Caco-2 (cell line): Measurements from ENCODE around the gene GALNT18. TPM values are rescaled to one million over a fixed set of nuclear protein-coding genes. Genes with fewer than 3 reads are reported as not detected.

ENCODE experiments used
- BruUV-seq: library from RNA; stranded (reverse); fragments of 400-500 nt; replicated peaks from 2 replicates; lab custom pipeline; 2021; lab: Mats Ljungman, UMichigan
- CTCF ChIA-PET: fragments of 300-600 bp; sonication (Branson Sonifier 250); formaldehyde crosslinking; loops from one replicate; lab custom pipeline; 2022; ENCODE audit warnings: antibody characterized with exemption; lab: Charles Lee
- POLR2A ChIA-PET: fragments of 300-600 bp; sonication (Branson Sonifier 250); formaldehyde crosslinking; loops from one replicate; lab custom pipeline; 2022; ENCODE audit warnings: antibody characterized with exemption; lab: Charles Lee
- DNase-seq, 2 experiments: peaks; one replicate each; pipeline versions ENCODE4 v3.0.0 to v3.0.0-alpha.2; 2020 to 2022
- H3K27me3 ChIP-seq: replicated peaks from 2 replicates; pipeline ENCODE4 v1.6.0; 2011; ENCODE audit warnings: low read length; ENCODE audit not compliant: control insufficient read depth, insufficient read depth
- H3K36me3 ChIP-seq: 2 replicates; pipeline ENCODE4 v1.5.1; 2011; ENCODE audit warnings: low read length; ENCODE audit not compliant: control insufficient read depth, insufficient read depth
- H3K4me1 ChIP-seq: fragments of 250-450 bp; sonication (Bioruptor Pico); 2 replicates; pipeline ENCODE4 v1.5.1; 2020; ENCODE audit warnings: mild to moderate bottlenecking
- H3K4me3 ChIP-seq: 2 replicates; pipeline ENCODE4 v1.5.1; 2011; ENCODE audit warnings: low read depth, mild to moderate bottlenecking, control low read depth, low read length
- H3K9me3 ChIP-seq: fragments of 250-450 bp; sonication (Bioruptor Pico); 2 replicates; pipeline ENCODE4 v1.5.1; 2020; ENCODE audit warnings: mild to moderate bottlenecking, moderate library complexity
- H3K27ac Mint-ChIP-seq: one replicate; pipeline ENCODE4 v1.8.0; 2022; ENCODE audit warnings: mixed read lengths; ENCODE audit not compliant: unreplicated experiment
- H3K27me3 Mint-ChIP-seq: one replicate; pipeline ENCODE4 v1.8.0; 2022; ENCODE audit warnings: mixed read lengths; ENCODE audit not compliant: insufficient read depth, unreplicated experiment
- H3K36me3 Mint-ChIP-seq: one replicate; pipeline ENCODE4 v1.8.0; 2022; ENCODE audit warnings: mild to moderate bottlenecking, mixed read lengths; ENCODE audit not compliant: insufficient read depth, unreplicated experiment
- H3K4me1 Mint-ChIP-seq: one replicate; pipeline ENCODE4 v1.8.0; 2022; ENCODE audit warnings: low read depth, mixed read lengths; ENCODE audit not compliant: unreplicated experiment
- H3K4me3 Mint-ChIP-seq: one replicate; pipeline ENCODE4 v1.8.0; 2022; ENCODE audit warnings: mild to moderate bottlenecking, moderate library complexity, mixed read lengths; ENCODE audit not compliant: unreplicated experiment
- H3K9me3 Mint-ChIP-seq: one replicate; pipeline ENCODE4 v1.8.0; 2022; ENCODE audit warnings: mixed read lengths; ENCODE audit not compliant: unreplicated experiment
- intact Hi-C: fragments of 100-400 bp; cut with micrococcal nuclease; formaldehyde crosslinking; loops from one replicate; pipeline ENCODE4 v1.10.0; 2022; ENCODE audit not compliant: unreplicated experiment
- total RNA-seq: library from RNA; stranded (reverse); gene quantifications from 2 replicates; pipeline ENCODE4 v1.2.3, GENCODE V29; 2022
- TF ChIP-seq, protein P1 (sequence below), 2 experiments: fragments of 200-600 bp in 1 of 2; IDR thresholded peaks; 1 replicate in 1 of 2; 2 replicates in 1 of 2; pipeline versions ENCODE4 v1.5.1 to v1.8.0; 2011 to 2022; ENCODE audit warnings: antibody characterized with exemption in 1 of 2, control low read depth in 1 of 2, inconsistent platforms in 1 of 2, low read depth in 1 of 2, low read length in 1 of 2, mild to moderate bottlenecking in 1 of 2, moderate library complexity in 1 of 2; ENCODE audit not compliant: insufficient read depth in 1 of 2, severe bottlenecking in 1 of 2, unreplicated experiment in 1 of 2

Gene GALNT18
- total RNA-seq, 1 experiment from 2014 or later: 0.43 TPM

DNA sequence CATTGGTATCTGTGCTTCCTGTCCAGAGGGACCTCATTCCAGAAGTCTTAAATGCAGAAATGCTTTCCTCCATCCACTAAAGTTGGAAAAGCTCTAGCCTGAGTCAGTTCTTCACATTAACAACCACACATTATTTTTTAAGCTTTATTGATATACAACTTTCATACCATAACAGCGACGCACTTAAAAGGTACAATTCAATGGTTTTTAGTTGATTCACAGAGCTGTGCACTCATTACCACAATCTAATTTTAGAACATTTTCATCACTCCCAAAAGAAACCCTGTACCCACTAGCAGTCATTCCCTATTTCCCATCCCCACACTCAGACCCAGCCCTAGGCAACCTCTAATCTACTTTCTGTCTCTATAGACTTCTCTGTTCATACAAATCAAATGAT lies 27.6 kb downstream of the GALNT18 start:
- CTCF ChIA-PET: no interaction called here
- no peaks in the 10 kb centered on the region for H3K36me3 ChIP-seq
- POLR2A ChIA-PET: no interaction called here
- no peaks in the 10 kb centered on the region for H3K4me1 ChIP-seq
- no peak overlapping the region for H3K4me3 ChIP-seq
- intact Hi-C loops: no loop called here
- no peaks in the 10 kb centered on the region for H3K27me3 ChIP-seq
- no peaks in the 10 kb centered on the region for H3K4me1 Mint-ChIP-seq
- no peaks in the 10 kb centered on the region for H3K36me3 Mint-ChIP-seq
- H3K27me3 Mint-ChIP-seq: peaks cover 25% of the 10 kb centered on the region
- no peaks in the 10 kb centered on the region for H3K9me3 Mint-ChIP-seq
- no peak overlapping the region for H3K27ac Mint-ChIP-seq
- TF ChIP-seq, protein P1, sequence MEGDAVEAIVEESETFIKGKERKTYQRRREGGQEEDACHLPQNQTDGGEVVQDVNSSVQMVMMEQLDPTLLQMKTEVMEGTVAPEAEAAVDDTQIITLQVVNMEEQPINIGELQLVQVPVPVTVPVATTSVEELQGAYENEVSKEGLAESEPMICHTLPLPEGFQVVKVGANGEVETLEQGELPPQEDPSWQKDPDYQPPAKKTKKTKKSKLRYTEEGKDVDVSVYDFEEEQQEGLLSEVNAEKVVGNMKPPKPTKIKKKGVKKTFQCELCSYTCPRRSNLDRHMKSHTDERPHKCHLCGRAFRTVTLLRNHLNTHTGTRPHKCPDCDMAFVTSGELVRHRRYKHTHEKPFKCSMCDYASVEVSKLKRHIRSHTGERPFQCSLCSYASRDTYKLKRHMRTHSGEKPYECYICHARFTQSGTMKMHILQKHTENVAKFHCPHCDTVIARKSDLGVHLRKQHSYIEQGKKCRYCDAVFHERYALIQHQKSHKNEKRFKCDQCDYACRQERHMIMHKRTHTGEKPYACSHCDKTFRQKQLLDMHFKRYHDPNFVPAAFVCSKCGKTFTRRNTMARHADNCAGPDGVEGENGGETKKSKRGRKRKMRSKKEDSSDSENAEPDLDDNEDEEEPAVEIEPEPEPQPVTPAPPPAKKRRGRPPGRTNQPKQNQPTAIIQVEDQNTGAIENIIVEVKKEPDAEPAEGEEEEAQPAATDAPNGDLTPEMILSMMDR (IDR thresholded peaks at IDR 0.05; ENCODE audit: insufficient read depth in 1 of 2, low read depth in 1 of 2, low read length in 1 of 2, severe bottlenecking in 1 of 2, unreplicated experiment in 1 of 2): no peak
- no peak overlapping the region for H3K4me3 Mint-ChIP-seq
- no peak for DNase-seq
- no TSS peak for BruUV-seq
- no peaks in the 10 kb centered on the region for H3K9me3 ChIP-seq

DNA sequence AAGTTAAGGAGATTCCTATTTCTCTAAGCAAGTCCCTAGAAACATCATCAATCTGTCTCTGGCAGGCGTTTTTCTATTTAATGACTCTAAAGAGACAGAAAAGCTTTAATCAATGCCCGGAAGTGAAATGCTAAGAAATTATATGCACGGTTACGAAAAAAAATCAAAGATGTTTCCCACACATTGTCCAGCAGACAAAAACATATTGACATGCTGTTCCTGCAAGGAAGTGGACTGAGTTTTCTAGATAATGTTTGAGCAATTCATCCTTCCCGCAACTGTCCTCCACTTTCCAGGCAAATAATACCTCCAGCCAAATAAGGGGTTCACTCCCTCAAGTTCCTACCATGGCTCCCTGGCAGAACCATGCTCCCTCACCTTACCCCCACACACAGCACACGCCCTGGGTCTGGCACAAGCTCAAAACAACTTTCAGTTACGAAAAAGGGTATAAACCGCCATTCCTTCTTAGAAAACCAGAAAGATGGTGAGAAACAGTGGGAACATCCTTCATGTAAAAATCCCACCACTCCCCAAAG lies 29.6 kb downstream of the GALNT18 start:
- CTCF ChIA-PET: no interaction called here

DNA sequence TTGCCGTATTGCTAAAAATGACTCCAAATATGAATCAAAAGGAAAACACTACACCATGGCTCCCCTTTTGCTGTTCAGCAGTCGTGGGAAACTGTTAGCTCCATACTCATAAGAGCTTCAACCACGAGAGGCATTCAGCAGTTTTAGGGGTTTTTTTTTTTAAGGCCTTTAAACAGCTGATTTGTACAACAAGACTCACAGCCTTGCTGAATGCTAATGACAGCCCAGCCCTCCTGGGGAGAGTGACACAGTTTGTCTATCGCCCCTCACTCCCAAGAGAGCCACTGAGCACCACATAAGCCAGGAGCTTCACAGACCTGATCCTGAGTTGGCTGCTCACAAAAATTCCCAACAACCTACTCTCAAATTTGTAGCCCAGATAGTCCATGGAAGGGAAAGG lies 32.4 kb downstream of the GALNT18 start:
- Mint-ChIP-seq H3K4me1 (no peaks in the 10 kb centered on the region), H3K27me3 (peaks cover 20% of the 10 kb centered on the region)

More for the DNA sequence above, 29.6 kb downstream of the GALNT18 start:
- H3K9me3 Mint-ChIP-seq: no peaks in the 10 kb centered on the region
- no peaks in the 10 kb centered on the region for H3K36me3 Mint-ChIP-seq
- POLR2A ChIA-PET: no interaction called here
- Histone ChIP-seq H3K27me3 (no peaks in the 10 kb centered on the region), H3K36me3 (no peaks in the 10 kb centered on the region), H3K9me3 (no peaks in the 10 kb centered on the region), H3K4me3 (no peak overlapping the region), H3K4me1 (no peaks in the 10 kb centered on the region)
- no peak overlapping the region for H3K4me3 Mint-ChIP-seq
- BruUV-seq: no TSS peak
- TF ChIP-seq, protein P1 (IDR thresholded peaks at IDR 0.05; ENCODE audit: insufficient read depth in 1 of 2, low read depth in 1 of 2, low read length in 1 of 2, severe bottlenecking in 1 of 2, unreplicated experiment in 1 of 2): no peak
- H3K27ac Mint-ChIP-seq: no peak overlapping the region
- intact Hi-C loops: no loop called here
- peaks cover 18% of the 10 kb centered on the region for H3K27me3 Mint-ChIP-seq
- H3K4me1 Mint-ChIP-seq: no peaks in the 10 kb centered on the region
- DNase-seq: no peak

More for the DNA sequence above, 32.4 kb downstream of the GALNT18 start:
- Histone ChIP-seq H3K4me3 (no peak overlapping the region), H3K9me3 (no peaks in the 10 kb centered on the region), H3K4me1 (no peaks in the 10 kb centered on the region), H3K36me3 (no peaks in the 10 kb centered on the region), H3K27me3 (no peaks in the 10 kb centered on the region)
- CTCF ChIA-PET: no interaction called here
- no peak for DNase-seq
- TF ChIP-seq, protein P1 (IDR thresholded peaks at IDR 0.05; ENCODE audit: insufficient read depth in 1 of 2, low read depth in 1 of 2, low read length in 1 of 2, severe bottlenecking in 1 of 2, unreplicated experiment in 1 of 2): no peak
- POLR2A ChIA-PET: no interaction called here
- Mint-ChIP-seq H3K36me3 (no peaks in the 10 kb centered on the region), H3K9me3 (no peaks in the 10 kb centered on the region), H3K4me3 (no peak overlapping the region), H3K27ac (no peak overlapping the region)
- BruUV-seq: no TSS peak
- intact Hi-C loops: no loop called here
